GM21528 (cell line): ENCODE measurements around the gene ELFN1.

Source experiments
- ATAC-seq: cut with Tn5 transposase; IDR thresholded peaks from one replicate; pipeline ENCODE4 v1.9.1; 2021; ENCODE audit warnings: mild to moderate bottlenecking, moderate library complexity; ENCODE audit not compliant: unreplicated experiment, low FRiP score

Gene ELFN1

GRCh38 chr7:1693419-1693990 is 23.4 kb downstream of the ELFN1 start:
- no peak for ATAC-seq

DNA sequence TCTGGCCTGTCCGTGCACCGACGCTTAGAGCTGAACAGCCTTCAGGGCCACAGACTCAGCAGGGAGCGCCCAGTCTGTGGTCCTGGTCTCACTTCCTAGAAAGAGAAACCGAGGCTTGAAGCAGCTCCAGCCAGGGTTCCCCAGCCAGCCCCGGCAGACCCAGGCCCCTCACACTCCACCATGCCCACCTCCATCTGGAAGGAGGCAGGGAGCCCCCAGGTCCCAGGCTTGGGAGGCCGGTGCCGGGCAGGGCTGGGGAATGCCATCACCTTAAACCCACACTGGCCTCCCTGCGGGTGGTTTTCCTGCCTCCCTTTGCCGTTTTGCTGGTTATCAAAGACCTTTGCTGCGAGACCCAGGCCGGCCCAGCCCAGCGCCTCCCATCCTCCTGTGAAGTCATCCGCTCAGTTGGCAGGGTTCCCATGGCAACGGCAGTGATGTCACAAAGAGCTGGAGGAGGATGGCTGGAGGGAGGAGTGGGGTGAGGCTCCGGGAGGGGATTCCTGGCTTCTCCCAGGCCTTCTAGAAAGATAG is 24.0 kb downstream of the ELFN1 start:
- no peak for ATAC-seq

- no peak for ATAC-seq
These were observed 24.8 kb downstream of the ELFN1 start for GRCh38 chr7:1694611-1695511.

- ATAC-seq: no peak
These were observed 25.9 kb downstream of the ELFN1 start for GRCh38 chr7:1695800-1696454.

GRCh38 chr7:1696671-1697498 is 26.8 kb downstream of the ELFN1 start:
- no peak for ATAC-seq

DNA sequence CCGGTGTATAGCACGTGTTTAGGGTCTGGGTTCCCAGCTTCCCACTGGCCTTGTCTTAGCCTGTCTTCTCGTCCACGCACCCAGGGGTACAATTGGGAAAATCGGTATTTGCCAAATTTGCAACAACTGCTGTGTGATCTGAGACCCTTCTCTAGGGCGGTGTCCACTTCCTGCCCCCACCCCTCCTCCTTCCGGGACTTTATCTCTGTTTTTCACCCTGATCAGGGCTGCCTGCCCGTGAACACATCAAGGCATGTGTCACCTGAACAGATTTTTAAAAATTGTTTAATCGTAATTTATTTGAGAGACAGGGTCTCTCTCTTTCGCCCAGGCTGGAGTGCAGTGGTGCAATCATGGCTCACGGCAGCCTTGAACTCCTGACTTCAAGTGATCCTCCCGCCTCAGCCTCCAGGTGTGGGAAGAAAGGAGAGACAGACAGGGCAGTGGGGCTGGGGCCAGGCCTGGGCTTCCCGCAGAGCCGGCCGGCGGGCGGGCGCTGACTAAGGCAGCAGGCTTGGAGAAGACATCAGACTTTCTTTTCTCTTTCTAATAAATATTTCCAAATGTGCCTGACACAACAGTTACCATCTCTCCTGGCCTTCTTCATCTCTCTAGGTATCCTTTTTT is 27.5 kb downstream of the ELFN1 start:
- ATAC-seq: no peak

DNA sequence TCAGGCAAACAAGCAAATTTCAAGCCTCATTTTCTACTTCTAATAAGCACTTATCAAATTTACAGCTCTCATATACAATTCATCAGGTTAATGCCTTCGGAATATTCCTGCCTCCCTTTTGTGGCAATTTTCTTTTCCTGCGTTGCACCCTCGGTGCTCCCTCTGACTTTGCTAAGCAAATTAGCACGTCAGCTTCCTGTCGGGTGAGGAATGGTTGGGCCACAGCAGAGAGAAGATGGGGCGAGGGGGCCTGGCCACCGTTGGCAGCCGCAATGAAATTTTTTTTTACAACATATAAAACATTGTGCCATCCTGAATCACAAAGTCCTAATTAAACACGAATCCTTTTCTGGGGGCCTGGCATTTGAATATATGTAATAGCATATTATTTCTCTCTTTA is 28.1 kb downstream of the ELFN1 start:
- no peak for ATAC-seq

- no peak for ATAC-seq
These were observed 28.9 kb downstream of the ELFN1 start for GRCh38 chr7:1698951-1699350.

DNA sequence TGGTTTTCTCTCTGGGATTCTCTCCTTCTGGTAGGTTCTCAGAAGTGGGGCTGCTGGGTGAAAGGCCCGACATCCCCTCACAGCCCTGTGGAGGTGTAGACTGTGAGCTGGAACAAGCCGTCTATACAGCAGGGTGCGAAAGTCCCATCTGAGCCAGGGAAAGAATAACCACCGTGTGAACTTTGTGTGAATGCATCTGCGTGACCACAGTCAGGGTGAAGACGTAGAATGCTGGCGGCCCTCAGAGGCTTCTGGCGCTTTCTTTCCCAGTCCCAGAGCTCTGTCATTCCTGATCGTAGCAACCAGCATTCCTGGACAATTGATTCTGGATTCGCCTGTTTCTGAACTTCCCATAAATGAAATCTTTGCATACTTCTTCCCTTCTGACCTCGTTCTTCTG is 30.0 kb downstream of the ELFN1 start:
- ATAC-seq: no peak

DNA sequence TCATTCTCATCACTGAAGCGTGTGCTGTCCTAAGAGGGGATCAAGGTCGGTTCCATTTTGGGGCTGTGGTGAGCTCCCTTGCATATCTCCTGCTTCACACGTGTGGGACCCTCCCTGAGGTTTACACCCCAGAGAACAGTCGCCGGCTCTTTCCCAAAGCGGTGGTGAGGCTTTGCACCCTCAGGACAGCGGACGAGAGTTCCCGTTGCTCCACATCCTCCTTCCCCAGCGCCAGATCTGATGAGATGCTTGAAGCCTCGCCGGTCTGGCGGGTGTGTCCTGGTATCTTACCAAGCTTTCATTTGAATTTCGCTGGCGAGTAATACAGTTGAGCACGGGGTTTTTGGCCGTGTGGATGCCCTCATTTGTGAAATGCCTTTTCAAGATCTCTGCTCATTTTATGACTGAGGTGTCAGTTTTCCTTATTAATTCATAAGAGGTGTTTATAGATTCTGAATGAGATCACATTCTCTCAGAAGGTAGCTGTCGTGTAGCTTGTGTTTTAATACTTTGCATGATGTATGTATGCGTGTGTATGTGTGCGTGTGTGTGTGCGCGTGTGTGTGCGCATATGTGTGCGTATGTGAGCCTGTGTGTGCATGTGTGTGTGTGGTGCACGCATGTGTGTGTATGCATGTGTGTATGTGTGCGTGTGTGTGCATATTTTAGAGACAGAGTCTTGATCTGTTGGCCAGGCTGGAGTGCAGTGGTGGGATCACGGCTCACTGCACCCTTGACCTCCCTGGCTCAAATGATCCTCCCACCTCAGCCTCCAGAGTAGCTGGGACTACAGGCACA is 30.7 kb downstream of the ELFN1 start:
- ATAC-seq: no peak

GRCh38 chr7:1702652-1703051 is 32.6 kb downstream of the ELFN1 start:
- ATAC-seq: no peak

GRCh38 chr7:1703441-1703840 is 33.4 kb downstream of the ELFN1 start:
- no peak for ATAC-seq

GRCh38 chr7:1703871-1704810 is 34.1 kb downstream of the ELFN1 start:
- ATAC-seq: no peak

DNA sequence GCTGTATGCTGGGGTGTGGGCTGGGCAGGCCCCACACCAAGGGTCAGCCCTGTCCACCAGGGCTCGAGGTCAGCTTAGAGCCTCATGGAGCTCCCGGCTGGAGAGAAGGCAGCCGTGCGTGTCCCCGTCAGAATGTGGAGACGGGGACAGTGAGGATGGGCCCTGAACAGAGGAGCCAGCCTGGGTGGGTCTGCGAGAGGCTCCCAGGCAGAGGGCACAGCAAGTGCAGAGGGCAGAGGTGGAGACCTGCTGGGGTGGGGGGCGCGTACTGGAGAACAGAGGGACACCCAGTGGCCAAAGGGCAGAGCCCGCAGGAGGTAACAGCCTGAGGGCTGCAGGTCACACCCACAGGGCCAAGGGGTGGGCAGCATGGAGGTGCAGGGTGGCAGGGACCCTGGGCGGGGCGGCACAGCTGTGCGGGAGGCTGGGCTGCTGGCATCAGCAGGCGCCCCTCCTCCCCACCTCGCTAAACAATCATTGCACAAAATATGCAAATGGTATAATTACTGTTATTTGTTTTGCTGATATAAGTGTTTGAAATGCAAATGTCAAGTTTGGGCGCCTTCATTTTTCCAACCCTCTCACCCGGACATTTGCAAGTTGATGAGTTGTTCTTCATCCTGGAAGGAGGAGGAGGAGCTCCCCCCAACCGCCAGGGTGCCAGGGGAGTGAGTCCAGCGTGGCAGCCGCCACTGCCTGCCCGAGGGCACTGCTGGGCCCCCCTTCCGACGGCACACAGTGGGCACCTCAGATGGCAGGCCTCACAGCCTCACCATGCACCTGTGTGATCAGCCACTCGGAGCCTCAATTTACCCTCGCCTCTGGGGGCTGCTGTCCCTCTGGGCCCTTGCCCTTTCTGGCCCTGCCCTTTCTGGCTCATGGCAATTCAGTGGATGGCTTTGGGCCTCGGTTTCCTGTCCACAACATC is 35.0 kb downstream of the ELFN1 start:
- ATAC-seq: no peak

DNA sequence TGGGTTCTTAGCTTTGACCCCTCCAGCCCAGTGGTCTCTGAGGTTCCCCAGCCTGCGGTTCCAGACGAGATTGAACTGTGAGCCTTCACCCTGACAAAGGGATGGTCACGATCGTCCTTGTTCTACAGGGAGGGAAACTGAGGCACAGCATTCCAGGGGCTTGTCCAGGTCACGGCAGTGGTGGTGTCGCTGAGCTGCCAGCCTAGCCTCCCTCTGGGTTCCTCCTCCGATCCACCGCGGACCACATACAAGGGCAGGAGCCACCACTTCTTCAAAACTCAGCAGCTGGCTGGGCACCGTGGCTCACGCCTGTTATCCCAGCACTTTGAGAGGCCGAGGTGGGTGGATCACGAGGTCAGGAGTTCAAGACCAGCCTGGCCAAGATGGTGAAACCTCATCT is 35.8 kb downstream of the ELFN1 start:
- ATAC-seq: no peak

DNA sequence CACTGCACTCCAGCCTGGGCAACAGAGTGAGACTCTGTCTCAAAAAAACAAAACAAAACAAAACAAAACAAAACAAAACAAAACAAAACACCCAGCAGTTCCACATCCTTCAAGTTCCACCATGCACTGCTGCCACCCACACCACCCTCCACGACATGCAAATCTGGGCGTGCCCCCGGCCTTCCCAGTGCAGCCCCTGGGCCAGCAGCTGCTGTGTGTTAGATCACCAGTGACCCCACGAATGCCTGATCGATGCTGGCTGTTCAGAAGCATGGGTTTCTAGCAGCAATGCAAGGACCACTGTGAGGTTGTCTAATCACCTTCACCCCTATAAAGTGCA is 36.3 kb downstream of the ELFN1 start:
- ATAC-seq: no peak
